Measurements from ENCODE around the gene TMPRSS15. TPM values are rescaled to one million over a fixed set of nuclear protein-coding genes. Genes with fewer than 3 reads are reported as not detected.
A peak's percentile ranks its signal among the peaks of the same experiment; 100 is the strongest.
"Not testable (repeated sequence)": the region's sequence is repeated elsewhere in the genome, so short reads cannot be mapped to it uniquely, and the experiment has no call there.

TMPRSS15 gene
- not detected for total RNA-seq

- ATAC-seq = no peak
Measured at GRCh38 chr21:18403735-18404450, at the start of gene TMPRSS15. TMPRSS15 (minus strand) TSS chr21:18403785; CDS start chr21:18403622, 163 bp downstream.

GRCh38 chr21:18451670-18452069 is 48.1 kb upstream of the TMPRSS15 start:
- no peak for ATAC-seq

- no peak for ATAC-seq
Measured at GRCh38 chr21:18449605-18450550, 46.3 kb upstream of the TMPRSS15 start.

- no peak for ATAC-seq
Measured at GRCh38 chr21:18443701-18444100, 40.1 kb upstream of the TMPRSS15 start.

- ATAC-seq = no peak
Measured at GRCh38 chr21:18443085-18443484, 39.5 kb upstream of the TMPRSS15 start.

GRCh38 chr21:18430341-18430740 is 26.8 kb upstream of the TMPRSS15 start:
- no peak for ATAC-seq

- ATAC-seq = no peak
Measured at GRCh38 chr21:18424276-18424675, 20.7 kb upstream of the TMPRSS15 start.

GRCh38 chr21:18417141-18417790 is 13.7 kb upstream of the TMPRSS15 start:
- ATAC-seq = no peak

GRCh38 chr21:18411565-18411964 is 8.0 kb upstream of the TMPRSS15 start:
- no peak for ATAC-seq

GRCh38 chr21:18409579-18409978 is 6.0 kb upstream of the TMPRSS15 start:
- no peak for ATAC-seq

- ATAC-seq = no peak
Measured at GRCh38 chr21:18398843-18399242, 4.7 kb downstream of the TMPRSS15 start.

GRCh38 chr21:18387994-18388393 is 15.6 kb downstream of the TMPRSS15 start:
- ATAC-seq = no peak

GRCh38 chr21:18384771-18385170 is 18.8 kb downstream of the TMPRSS15 start:
- no peak for ATAC-seq

GRCh38 chr21:18382934-18383619 is 20.5 kb downstream of the TMPRSS15 start:
- not testable (repeated sequence) for ATAC-seq

GRCh38 chr21:18382141-18382540 is 21.4 kb downstream of the TMPRSS15 start:
- ATAC-seq = no peak

GRCh38 chr21:18373606-18374005 is 30.0 kb downstream of the TMPRSS15 start:
- ATAC-seq = no peak

- no peak for ATAC-seq
Measured at GRCh38 chr21:18370301-18370700, 33.3 kb downstream of the TMPRSS15 start.

GRCh38 chr21:18369115-18369514 is 34.5 kb downstream of the TMPRSS15 start:
- peak; percentile 20 for ATAC-seq

- ATAC-seq = no peak
Measured at GRCh38 chr21:18368205-18368604, 35.4 kb downstream of the TMPRSS15 start.

- ATAC-seq = no peak
Measured at GRCh38 chr21:18356801-18357200, 46.8 kb downstream of the TMPRSS15 start.

GRCh38 chr21:18354947-18355346 is 48.6 kb downstream of the TMPRSS15 start:
- ATAC-seq = no peak

GRCh38 chr21:18350216-18350615 is 53.4 kb downstream of the TMPRSS15 start:
- ATAC-seq = no peak

Data from esophagus mucosa (tissue), 1 donor.